GM21367 (cell line): Measurements from ENCODE around the gene HAGHL.
"Not testable (repeated sequence)": the region's sequence is repeated elsewhere in the genome, so short reads cannot be mapped to it uniquely, and the experiment has no call there.

ENCODE experiments used
- ATAC-seq: cut with Tn5 transposase; IDR thresholded peaks from one replicate; pipeline ENCODE4 v1.9.1; 2021; ENCODE audit not compliant: unreplicated experiment

The HAGHL gene

DNA sequence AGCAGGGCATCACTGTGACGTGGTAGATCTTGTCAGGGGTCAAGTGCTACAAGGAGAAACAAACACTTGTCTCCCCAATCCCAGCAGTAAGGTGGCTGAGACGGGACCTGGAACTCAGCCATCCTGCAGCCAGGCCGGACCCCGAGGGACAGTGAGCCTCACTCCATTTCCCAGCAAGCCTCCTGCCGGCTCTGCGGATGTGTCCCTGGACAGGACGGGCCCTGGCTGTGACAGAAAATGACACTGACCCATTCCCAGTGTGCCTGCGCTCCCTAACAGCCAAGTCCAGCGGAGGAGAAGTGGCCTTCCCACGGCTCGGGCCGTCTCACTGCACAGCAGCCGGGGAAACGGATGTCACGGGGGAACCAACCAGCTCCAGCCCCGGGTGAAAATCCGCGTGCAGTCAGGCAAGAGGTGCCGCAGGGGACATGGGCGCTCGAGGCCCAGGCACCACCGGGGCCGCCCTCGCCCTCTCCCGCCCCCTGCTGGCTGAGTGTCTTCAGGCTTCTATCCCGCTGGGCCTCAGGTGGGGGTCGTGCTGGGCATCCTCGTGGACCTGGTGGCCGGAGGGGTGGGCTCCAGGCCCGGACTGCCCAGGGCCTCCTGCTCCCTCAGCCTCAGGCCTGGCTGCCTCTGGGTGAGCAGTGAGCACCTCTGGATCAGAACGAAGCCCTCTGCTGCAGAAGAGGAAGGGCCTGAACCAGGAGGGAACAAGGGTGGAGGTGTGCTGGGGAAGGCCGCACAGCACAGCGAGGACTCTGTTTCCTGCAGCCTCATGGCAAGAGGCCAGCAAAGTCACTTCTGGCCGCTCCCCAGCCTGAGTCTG, 6.7 kb downstream of the HAGHL start:
- ATAC-seq: no peak

DNA sequence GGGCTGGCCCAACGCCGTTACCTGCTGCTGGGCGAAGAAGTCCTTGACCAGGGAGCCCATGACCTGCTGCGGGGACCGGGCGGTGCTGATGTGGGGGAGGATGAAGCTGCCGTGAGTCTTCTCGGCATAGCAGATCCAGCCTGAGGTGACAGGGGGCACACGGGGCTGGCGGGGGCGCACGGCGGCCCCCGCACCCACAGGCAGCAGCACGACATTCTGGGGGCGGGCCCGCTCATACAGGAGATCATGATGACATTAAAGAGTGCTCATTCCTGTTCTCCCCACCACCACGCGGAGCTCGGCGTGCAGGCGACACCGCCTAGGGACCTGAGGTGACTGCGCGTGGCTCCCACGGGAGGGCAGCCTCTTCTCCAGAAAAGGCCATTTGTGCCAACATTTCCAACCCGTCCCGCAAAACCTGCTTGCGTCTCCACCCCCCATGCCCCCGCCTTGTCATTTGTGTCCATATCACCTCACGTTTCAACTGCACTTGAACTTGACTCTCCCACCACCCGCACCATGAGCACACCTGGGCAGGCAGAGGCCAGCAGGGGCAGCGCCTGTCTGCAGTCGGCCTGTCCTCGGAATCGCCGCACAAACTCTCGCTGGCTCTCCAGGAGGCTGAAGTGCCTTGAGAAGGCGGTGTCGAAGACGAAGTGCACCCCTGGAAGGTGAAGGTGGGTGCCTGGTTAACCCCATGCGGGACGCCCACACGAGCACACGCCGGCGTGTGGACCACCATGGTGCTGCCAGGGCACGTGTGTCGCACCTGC, 7.5 kb downstream of the HAGHL start:
- ATAC-seq: no peak

DNA sequence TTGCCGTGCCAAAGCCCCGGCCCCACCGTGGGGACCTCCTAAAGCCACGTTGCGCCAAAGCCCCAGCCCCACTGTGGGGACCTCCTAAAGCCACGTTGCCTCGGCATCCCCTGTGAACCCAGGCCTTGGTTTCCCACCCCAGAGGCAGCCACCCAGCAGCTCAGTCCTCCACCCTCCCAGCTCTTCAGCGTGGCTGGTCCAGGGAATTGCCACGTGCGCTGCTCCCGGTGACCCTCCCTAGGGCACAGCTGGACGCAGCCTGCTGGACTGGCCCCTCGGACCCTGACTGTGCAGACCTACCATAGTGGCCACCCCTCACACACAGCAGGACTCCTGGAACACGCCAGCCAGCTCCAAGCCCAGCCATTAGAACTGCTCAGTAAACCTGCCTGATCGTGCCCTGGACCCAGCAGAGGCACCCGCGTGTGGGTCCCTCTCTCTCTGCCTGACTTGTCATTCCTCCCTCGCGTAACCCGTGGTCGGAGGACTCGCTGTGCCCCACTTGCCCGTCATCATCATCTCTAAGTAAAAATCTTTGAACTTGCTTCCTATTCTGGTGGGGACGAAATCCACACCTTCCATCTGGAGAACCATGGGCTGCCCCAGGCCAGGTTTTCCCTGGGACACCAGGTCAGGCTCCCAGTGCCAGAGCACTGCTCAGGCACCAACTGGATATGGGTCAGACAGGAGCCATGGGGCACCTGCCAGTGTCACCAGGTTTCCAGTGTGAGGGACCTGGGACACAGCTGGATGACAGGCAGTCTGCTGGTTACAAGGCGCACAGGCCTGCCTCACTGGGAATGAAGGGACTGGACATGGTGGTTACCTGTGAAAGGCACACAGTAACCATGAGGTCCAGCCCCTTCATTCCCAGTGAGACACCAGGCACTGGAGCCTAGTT, 8.3 kb downstream of the HAGHL start:
- ATAC-seq: no peak

DNA sequence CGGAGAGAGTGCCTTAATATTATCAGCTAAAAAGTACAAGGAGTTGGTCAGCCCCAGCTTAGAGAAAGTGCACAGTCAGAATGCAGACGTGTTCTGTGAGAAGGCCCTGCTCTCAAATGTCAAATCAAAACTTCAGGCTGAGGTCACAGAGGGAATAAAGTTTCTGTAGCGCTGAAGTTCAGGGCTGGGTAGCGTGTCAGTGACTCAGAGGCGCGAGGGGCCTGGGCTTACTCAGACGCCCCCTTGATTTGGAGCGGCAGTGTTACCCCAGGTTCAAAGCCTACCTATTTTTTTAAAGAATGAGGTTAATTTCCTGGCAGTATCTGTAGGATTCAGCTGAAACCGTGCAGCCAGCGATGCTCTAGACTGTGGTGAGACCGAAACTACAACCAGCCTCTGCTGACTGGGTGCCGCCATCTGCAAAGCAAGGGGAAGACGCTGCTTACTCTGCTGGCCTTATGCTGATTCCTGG, 9.1 kb downstream of the HAGHL start:
- ATAC-seq: no peak

DNA sequence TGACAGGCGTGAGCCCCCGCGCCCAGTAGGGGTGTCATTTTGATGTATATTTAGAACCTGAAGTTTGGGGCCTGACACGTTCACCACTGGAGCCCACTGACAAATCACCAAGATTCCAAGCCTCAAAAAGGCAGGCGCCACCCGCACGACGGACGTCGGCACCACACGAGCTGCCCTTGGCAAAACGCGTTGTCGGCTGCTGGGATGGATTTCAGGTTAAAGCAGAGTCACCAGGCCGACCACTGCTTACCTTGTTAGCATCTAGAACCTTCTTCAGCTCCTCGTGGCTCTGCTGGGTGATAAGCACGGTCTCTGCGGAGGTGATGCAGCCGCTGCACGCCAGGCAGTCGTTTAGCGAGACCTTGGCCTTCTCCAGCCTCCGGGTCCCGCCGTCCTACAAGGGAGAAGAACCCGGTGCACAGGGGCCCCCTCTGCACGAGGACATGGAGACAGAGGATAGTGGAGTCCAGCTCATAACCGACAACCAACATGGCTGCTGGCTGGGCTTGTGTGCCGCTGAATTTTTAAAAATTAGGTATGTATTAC, 10.1 kb downstream of the HAGHL start:
- ATAC-seq: no peak

DNA sequence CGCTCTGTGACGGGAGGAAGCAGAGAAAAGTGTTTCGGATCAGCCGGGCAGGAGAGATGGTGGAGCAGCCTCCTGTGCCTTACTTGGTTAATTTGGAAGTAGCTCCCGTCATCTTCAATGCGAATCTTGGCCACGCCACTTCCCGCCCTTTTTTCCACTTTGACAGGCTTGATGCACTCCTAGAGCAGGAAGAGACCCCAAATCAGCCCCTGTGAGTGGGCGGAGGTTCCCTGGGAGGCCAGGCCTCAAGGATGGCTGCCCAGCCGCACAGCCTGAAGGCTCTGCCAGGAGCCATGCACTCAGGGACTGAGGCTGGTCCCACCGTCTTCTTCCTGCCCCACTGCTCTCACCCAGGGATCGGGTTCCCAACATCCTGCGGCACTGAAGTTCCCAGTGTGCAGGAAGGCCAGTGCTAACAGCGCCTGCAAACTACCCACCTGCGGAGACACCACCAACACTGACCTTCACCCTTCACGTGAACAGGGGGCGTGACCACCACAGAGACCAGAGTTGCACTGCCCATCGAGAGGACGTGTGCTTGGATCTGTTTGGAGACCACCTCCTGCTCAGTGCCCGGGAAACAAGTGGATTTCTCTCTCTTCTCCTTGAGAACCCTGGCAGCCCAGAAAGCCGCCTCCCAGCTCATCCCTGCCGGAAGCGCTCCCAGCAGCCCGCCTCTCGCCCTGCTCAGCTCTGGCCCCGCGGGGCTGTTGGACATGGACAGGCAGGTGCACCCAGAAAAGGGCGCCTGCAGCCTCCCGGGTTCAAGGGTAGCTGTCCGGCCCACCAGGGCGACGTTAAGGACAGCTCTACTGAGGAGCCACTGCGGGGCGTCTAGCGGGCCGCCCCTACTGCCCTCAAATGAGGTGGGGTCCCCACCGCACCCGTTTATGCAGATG, 12.9 kb downstream of the HAGHL start:
- ATAC-seq: no peak

DNA sequence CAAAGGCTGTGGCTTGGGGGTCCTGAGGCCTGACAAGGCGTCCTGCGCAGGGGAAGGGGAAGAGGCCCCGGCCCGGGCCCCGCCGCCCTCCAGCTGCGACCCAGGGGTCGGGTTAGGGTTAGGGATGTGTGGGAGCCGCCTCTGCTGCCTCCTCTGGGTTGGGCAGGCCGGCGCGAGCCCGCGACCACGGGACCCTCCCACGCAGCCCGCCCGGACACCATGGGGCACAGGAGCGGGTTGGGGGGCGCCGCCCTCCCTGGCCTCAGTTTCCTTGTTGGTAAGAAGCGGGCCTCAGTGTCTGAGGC, 13.5 kb downstream of the HAGHL start:
- ATAC-seq: peak; percentile 5

DNA sequence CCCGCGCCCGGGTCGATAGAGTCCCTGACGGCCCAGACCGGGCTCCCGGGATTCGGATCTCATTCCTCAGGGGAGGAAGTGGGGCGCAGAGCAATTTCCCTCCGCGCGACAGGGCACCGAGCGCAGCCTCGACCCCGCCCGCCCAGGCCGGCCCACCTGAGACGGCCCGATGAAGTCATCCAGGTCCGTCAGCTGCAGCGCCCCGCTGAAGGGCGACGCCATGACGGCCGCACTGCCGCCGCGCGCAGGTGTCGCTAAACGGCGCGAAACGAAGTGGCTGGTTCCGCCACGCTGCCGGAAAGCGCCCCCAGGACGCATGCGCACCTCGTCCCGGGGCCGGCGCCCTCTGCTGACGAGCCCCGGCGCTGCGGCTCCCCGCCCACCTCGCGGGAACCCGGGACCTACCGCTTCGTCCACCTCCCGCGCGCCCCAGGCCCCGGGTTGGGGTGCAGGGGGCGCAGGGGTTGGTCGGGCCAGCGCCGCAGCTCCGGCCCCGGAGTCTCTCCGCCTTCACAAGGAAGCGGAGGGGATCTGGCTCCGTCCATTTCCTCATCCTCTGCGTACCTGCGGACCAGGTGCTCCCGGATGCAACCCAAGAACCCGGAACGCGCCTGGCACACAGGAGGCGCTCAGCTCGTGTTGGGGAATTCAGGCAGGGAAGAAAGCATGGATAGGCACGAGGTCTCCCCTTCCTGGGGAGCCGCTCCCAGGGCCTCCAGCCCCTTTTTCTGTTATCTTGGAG, 14.0 kb downstream of the HAGHL start, which contains the start of gene CIAO3:
Gene CIAO3, minus strand, starts transcription at position 234 of the 742 bp plus-strand sequence. Its CDS starts 12 bp downstream, at position 222.
- ATAC-seq: peak; percentile 51

DNA sequence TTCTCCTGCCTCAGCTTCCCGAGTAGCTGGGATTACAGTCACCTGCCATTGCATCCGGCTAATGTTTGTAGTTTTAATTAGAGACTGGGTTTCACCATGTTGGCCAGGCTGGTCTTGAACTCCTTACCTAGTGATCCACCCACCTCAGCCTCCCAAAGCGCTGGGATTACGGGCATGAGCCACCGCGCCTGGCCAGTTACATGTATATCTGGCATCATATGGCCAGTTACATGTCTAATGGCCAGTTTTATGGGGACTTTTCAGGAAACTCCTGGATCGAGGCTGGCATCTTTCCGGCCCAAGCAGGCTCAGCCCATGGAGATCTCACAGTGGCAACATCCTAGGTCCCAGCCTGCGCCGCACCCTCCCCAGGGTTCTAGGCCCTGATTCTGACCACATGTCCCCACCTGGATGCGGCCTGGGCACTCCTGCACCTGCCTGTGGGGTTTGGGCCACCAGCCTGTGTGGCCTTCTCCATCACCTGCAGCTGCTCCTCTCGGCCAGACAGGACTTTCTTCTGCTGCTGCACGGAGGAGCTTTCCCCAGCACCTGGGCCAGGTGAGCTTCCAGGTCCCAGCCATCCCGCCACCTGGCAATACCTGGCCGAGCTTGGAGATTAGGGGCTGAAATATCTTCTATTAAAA, 15.2 kb downstream of the HAGHL start:
- ATAC-seq: no peak

DNA sequence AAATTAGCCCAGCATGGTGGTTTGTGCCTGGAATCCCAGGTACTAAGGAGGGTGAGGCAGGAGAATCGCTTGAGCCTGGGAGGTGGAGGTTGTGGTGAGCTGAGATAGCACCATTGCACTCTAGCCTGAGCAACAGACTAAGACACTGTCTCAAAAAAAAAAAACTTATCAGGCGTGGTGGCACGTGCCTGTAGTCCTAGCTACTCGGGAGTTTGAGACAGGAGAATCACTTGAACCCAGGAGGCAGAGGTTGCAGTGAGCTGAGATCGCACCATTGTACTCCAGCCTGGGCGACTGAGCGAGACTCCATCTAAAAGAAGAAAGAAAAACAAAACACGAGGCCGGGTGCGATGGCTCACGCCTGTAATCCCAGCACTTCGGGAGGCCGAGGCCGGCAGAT, 16.0 kb downstream of the HAGHL start:
- not testable (repeated sequence) for ATAC-seq

DNA sequence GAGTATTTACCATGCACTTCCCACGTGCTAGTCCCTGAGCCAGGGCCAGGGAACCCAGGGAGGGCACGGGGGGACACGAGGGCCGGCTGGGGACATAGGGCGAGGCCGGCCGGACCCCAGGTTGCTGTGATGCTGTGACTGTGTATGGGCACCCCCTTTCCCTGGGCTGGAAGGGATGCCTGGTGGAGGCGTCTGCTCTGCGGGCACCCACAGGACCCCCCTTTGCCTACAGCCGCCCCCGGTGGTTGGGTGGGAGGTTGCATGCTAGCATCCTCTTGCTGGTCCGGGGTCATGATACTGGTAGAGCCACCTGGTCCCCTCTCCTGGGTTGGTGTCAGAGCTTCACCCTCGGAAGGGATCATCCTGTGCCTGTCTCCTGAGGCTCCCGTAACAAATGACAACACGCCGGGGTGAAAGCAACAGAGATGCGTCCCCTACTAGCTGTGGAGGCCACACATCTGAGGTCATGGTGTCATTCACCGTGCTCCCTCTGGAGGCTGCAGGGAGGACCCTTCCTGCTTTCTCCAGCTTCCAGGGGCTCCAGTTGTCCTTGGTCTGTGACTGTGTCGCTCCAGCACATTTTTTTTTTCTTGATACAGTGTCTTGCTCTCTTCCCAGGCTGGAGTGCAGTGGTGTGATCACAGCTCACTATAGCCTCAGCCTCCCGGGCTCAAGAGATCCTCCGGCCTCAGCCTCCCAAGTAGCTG, 17.0 kb downstream of the HAGHL start:
- ATAC-seq: no peak

DNA sequence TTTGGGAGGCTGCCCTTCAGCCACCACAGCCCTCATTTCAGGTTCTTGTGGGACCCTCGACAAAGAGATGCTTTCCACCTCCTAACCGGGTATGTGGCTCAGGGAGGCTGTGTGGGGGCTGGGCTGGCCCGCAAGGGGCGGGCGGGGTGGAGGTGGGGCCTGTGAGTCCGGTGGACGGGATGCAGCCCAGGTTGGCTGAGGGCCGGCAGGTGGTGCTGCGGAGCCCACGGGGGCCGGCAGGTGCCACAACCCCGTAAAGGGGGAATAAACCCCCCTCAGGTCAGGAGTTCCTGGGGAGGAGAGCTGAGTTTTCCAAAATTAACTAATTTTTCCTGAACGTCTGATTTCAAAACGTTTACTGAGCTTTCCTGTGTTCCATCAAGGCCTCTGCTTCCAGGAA, 18.8 kb downstream of the HAGHL start:
- ATAC-seq: no peak

DNA sequence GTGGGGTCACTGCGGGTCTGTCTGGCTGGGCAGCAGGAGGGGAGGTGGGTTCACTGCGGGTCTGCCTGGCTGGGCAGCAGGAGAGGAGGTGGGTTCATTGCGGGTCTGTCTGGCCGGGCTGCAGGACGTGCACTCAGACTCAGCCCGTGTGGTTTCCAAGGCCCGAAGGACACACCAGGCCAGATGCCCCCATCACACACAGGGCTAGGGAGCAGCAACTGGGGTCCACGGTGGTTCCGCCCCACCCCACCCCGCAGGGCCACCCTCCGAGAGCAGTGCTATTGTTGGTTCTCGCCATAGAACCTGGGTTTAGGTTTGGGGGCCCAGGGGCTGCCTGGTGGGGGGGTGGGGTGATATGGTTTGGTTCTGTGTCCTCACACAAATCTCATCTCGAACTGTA, 19.7 kb downstream of the HAGHL start:
- ATAC-seq: no peak

DNA sequence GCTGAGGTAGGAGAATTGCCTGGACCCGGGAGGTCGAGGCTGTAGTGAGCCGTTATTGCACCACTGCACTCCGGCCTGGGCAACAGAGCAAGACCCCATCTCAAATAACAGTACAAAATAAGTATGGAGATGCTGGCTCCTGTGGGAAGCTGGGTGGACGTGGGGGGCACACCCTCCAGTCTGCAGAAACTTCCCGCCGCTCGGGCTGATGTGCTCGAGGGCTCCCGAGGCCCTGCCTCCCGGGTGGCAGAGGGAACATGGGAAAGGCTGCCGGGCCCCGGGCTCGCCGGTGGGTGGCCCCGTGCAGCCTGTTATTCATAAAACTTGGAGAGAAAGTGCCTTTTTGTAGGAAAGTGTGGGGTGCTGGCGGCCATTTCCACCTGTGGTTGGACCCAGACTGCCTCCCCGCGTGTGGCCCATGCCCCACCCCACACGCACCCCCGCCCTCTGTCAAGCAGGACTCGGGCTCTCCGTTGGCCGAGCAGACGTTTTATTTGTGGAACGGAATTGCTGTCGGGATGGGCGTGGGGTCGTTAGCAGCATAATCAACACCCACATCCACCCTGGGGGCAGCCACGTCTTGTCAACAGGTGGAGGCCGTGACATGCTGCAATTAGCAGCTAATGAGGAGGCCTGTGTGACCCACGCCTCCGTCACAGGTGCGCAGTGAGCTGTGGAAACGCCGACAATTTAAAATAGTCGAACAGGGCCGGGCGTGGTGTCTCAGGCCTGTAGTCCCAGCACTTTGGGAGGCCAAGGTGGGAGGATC, 21.3 kb downstream of the HAGHL start:
- no peak for ATAC-seq

DNA sequence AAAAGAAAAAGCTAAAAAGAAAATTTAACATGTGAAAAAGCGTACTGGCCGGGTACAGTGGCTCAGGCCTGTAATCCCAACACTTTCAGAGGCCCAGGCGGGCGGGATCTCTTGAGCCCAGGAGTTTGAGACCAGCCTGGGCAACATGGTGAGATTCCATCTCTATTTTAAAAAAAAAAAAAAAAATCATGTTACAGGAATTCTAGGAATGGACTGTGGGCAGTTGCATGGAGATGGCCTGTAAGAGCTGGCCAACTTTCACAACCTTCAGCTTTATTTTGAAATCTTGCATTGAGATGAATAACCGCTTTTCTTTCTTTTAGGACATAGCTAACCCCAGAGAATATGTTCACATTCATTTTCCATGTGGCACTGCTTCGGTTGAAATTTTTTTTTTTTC, 22.1 kb downstream of the HAGHL start:
- no peak for ATAC-seq

DNA sequence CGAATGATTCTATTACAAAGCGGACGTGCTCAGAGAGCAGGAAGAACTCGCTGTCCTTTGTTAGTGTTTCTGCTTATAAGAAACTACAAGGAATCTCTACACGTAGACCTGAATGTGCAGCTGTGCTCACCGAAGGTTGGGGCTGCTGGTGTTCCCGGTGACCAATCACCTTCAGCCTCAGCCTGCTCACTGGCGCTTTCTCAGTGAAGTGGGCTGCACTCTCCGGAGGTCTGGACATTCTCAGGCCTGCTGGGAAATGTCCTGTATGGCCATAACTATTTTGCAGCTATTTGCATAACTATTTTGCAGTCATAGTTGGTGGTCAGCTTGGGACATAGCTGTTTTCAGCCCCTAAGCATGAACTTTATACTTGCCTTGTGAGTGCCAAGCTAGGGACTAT, 23.6 kb downstream of the HAGHL start:
- no peak for ATAC-seq
